GM19025 (cell line): Measurements from ENCODE around the gene UNC5C.

ENCODE experiments used
- ATAC-seq: cut with Tn5 transposase; IDR thresholded peaks from one replicate; pipeline ENCODE4 v1.9.1; 2021; ENCODE audit warnings: mild to moderate bottlenecking, low read depth, moderate library complexity; ENCODE audit not compliant: unreplicated experiment

Gene UNC5C

GRCh38 chr4:95360906-95361695, 187.7 kb downstream of the UNC5C start:
- no peak for ATAC-seq

GRCh38 chr4:95360256-95360903, 188.4 kb downstream of the UNC5C start:
- ATAC-seq = no peak

GRCh38 chr4:95358421-95358820, 190.4 kb downstream of the UNC5C start:
- ATAC-seq = no peak

- no peak for ATAC-seq
Measured at GRCh38 chr4:95355021-95355420, 193.8 kb downstream of the UNC5C start.

- no peak for ATAC-seq
Measured at GRCh38 chr4:95348418-95348817, 200.4 kb downstream of the UNC5C start.

- ATAC-seq = no peak
Measured at GRCh38 chr4:95343235-95343634, 205.5 kb downstream of the UNC5C start.

GRCh38 chr4:95340191-95340590, 208.6 kb downstream of the UNC5C start:
- ATAC-seq = no peak

- no peak for ATAC-seq
Measured at GRCh38 chr4:95325665-95326064, 223.1 kb downstream of the UNC5C start.

GRCh38 chr4:95319169-95319568, 229.6 kb downstream of the UNC5C start:
- no peak for ATAC-seq

GRCh38 chr4:95318483-95318882, 230.3 kb downstream of the UNC5C start:
- ATAC-seq = no peak

- no peak for ATAC-seq
Measured at GRCh38 chr4:95318044-95318443, 230.7 kb downstream of the UNC5C start.

GRCh38 chr4:95317085-95317793, 231.5 kb downstream of the UNC5C start:
- ATAC-seq = no peak

- no peak for ATAC-seq
Measured at GRCh38 chr4:95314573-95314972, 234.2 kb downstream of the UNC5C start.

GRCh38 chr4:95304898-95305297, 243.9 kb downstream of the UNC5C start:
- ATAC-seq = no peak

- ATAC-seq = no peak
Measured at GRCh38 chr4:95300304-95300703, 248.5 kb downstream of the UNC5C start.

GRCh38 chr4:95296052-95296451, 252.7 kb downstream of the UNC5C start:
- ATAC-seq = no peak

- no peak for ATAC-seq
Measured at GRCh38 chr4:95295157-95295556, 253.6 kb downstream of the UNC5C start.

- no peak for ATAC-seq
Measured at GRCh38 chr4:95294321-95294720, 254.5 kb downstream of the UNC5C start.

- ATAC-seq = no peak
Measured at GRCh38 chr4:95293014-95293413, 255.8 kb downstream of the UNC5C start.

- no peak for ATAC-seq
Measured at GRCh38 chr4:95290702-95291101, 258.1 kb downstream of the UNC5C start.

- no peak for ATAC-seq
Measured at GRCh38 chr4:95289028-95289634, 259.6 kb downstream of the UNC5C start.
